Stimulated activated CD4-positive, alpha-beta T cell treated with anti-CD3 and anti-CD28 coated beads, Interleukin-15, amount 100 ng/mL, for 48 hours (primary cell): Measurements from ENCODE around the gene HIP1R.
"Not testable (repeated sequence)": the region's sequence is repeated elsewhere in the genome, so short reads cannot be mapped to it uniquely, and the experiment has no call there.

ENCODE experiments used
- DNase-seq, 2 donors: peaks; one replicate each; pipeline ENCODE4 v3.0.0-alpha.2; 2020; ENCODE audit warnings: low read depth in 2 of 2

Gene HIP1R, protein sequence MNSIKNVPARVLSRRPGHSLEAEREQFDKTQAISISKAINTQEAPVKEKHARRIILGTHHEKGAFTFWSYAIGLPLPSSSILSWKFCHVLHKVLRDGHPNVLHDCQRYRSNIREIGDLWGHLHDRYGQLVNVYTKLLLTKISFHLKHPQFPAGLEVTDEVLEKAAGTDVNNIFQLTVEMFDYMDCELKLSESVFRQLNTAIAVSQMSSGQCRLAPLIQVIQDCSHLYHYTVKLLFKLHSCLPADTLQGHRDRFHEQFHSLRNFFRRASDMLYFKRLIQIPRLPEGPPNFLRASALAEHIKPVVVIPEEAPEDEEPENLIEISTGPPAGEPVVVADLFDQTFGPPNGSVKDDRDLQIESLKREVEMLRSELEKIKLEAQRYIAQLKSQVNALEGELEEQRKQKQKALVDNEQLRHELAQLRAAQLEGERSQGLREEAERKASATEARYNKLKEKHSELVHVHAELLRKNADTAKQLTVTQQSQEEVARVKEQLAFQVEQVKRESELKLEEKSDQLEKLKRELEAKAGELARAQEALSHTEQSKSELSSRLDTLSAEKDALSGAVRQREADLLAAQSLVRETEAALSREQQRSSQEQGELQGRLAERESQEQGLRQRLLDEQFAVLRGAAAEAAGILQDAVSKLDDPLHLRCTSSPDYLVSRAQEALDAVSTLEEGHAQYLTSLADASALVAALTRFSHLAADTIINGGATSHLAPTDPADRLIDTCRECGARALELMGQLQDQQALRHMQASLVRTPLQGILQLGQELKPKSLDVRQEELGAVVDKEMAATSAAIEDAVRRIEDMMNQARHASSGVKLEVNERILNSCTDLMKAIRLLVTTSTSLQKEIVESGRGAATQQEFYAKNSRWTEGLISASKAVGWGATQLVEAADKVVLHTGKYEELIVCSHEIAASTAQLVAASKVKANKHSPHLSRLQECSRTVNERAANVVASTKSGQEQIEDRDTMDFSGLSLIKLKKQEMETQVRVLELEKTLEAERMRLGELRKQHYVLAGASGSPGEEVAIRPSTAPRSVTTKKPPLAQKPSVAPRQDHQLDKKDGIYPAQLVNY

DNA sequence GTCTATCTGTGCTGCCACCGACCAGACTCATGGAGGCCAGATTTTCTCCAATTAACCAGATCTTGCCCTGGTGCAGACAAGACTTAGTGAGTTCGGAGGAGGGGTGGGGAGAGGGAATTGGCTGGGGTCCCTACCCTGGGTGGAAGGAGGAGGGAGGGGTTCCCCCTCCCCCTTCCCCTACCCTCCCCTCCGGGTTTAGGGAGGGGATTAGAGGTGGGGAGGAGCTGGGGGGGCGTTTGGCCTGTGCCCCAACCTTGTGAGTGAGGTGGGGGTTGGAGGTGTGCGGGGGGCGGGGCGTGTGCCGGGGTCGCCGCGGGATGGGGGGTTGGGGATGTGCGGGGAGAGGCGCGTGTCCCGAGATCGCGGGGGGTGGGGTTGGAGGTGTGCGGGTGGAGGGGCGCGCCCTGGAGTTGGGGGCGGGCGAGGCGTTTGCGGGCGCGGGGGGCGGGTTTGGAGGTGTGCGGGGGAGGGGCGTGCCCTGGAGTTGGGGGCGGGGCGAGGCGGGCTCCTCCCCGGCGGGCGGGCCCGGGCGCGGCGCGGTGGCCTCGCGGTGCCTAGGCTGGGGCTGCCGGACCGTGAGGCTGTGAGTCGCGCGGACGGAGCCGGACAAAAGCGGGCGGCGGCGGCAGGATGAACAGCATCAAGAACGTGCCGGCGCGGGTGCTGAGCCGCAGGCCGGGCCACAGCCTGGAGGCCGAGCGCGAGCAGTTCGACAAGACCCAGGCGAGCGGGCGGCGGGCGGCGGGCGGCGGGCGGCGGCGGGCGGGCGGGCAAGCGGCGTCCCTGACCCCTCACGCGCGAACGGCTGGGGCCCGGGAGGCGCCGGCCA is at the start of gene HIP1R:
HIP1R (plus strand) TSS at position 537 of the 829 bp plus-strand sequence; CDS start at position 631, 94 bp downstream.
- peak in 1 of 2 donors; percentile 43 for DNase-seq

DNA sequence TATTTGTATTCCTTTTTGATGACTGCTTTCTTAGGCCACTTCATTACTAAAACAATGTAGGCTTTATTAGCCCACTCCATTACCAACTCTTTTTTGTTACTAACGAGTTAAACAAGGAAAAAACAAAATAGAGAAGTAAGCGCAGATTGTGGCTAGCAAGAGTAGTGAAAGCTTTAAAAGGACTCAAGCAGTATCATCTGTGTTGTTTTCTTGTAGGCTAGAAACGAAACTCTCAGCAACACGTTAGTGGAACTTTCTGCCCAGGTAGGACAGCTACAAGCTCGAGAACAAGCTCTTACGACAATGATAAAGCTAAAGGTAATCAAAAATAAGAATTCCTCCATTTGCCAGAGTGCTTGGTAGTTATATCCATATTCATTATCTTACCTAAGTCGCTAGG is 49.8 kb upstream of the HIP1R start:
- no peak for DNase-seq

DNA sequence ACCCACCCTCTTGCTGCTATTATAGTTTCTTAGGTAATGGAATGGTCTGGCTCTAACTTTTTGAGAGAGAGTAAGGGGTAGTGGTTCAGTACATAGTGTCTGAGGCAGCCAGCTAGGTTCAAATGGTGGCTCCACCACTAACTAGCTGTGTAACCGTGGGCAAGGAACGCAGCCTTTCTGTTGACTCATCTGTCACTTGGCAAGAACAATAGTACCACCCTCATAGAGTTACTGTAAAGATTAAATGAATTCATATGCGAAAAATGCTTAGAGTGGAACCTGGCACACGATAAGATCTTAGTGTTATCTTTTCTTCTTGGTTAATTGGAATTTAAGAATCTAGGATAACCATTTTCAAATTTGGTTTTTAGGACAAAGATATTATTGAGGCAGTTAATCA is 46.9 kb upstream of the HIP1R start:
- DNase-seq = no peak

DNA sequence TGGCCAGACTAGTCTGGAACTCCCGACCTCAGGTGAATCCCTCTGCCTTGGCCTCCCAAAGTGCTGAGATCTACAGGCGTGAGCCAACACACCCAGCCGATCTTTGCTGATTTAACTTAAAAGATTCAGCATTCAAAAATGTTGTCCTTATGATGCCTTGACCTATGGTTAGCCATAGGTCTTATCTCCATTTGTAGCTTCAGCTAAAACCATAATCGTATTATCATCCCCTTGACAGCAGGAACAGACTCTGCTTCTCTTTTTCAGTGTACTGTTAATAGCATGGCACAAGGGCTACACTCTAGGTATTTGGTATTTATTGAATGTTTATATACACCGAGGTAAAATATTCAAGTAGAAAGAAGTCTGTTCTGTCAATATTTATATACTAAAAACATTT is 45.6 kb upstream of the HIP1R start:
- no peak for DNase-seq

DNA sequence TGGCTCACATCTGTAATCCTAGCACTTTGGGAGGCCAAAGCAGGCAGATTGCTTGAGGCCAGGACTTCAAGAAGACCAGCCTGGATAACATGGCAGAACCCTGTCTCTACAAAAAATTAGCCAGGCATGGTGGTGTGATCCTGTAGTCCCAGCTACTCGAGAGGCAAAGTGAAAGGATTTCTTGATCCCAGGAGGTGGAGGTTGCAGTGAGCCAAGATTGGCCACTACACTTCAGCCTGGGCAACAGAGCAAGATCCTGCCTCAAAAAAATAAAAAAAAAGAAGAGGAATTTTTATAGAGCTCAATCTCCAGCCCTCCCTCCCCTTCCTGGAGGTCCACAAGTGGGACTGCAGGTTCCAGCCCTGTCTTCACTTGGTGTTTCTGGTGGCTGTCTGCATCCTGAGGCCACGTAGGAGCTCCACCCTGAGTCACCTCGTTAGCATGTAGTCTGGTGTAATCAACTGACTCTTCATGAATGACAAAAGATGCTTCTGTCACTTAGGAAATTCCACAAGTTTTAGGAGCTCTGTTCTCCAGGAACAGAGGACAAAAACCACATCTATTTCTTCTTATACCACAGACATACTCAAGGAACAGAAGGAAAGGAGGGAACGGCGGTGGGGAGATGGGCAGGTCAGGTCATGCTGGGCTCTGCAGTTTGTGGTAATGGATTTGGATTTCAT is 44.7 kb upstream of the HIP1R start:
- no peak for DNase-seq

DNA sequence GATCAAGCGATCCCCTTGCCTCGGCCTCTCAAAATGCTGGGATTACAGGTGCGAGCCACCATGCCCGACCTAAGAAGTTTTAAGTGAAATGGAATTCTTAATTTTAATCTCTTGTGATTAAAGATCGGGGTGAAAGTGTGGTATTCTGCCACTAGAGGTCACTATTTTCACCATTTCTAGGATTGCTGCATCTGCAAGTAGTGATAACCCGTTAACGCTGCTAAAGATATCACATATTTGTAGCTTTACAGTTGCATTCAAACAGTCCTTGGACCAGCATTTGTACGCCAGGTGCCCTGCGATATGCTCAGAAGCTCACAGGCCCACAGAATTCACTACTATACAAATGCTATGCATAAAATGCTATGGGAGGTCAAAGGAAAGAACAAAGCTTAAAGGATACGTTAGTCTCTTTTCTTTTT is 41.6 kb upstream of the HIP1R start:
- no peak for DNase-seq

DNA sequence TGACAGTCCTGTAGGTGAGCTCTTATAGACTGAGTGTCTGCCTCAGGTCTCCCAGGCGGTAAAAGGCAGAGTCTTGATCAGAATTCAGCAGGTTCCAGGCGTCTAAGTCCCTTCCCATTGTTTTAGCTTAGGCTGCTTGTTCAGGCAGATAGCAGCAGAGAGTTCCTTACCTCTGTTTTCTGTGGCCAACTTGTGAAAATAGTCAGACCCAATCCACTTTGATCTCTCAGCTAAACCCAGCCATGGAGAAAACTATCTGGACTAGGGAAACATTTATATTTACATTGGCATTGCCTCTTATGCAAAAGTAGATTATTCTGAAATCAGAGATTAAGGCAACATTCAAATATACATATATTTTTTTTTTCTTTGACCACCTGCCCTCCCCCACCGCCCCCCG is 39.5 kb upstream of the HIP1R start:
- no peak for DNase-seq

DNA sequence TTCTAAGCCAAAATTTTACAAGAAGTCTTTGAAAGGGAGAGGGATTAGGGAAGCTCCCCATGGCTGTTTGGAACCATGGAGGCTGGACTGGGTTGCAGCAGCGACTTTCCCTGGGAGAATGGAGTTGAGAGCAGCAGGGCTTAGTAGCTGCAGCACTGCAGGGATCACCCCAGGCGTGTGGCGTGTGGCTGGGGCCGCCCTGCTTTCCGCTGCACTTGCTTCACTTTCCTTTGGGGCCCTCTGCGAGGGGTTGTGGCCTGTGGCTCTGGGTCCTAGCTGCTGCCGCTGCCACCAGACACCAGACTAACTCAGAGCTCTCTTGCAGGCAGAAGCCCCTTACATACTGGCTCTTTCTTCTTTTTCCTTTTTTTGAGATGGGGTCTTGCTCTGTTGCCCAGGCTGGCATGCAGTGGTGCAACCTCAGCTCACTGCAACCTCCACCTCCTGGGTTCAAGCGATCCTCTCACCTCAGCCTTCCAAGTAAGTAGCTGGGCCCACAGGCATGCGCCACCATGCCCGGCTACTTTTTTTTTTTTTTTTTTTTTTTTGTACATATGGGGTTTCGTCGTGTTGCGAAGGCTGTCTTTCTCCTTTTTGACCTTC is 35.5 kb upstream of the HIP1R start:
- no peak for DNase-seq

DNA sequence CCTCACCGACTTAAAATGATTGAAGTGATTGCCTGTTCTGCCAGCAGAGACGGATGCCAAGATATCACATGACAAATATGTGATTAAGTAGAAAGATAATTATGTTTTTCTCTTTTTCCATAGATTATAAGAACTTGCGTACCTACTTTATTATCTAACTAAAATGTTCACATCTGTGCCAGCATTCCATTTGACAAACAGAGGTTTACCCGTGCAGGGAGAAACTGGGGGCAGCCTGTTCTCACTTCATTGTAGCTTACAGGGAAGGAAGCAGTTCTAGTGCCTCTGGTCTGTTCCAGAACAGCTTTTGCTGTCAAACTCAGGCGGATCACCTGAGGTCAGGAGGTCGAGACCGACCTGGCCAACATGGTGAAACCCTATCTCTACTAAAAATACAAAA is 31.3 kb upstream of the HIP1R start:
- DNase-seq = no peak

DNA sequence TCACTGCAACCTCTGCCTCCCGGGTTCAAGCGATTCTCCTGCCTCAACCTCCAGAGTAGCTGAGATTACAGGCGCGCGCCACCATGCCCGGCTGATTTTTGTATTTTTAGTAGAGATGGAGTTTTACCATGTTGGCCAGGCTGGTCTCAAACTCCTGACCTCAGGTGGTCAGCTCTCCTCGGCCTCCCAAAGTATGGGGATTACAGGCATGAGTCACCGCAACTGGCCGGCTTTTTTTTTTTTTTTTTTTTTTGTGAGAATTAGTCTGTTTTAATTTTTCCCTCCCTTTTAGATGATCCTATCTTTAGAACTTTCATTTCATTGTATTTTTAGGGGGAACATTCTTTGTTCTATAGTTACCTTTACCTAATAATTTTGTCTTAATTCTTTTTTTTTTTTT is 30.3 kb upstream of the HIP1R start:
- DNase-seq = not testable (repeated sequence)

DNA sequence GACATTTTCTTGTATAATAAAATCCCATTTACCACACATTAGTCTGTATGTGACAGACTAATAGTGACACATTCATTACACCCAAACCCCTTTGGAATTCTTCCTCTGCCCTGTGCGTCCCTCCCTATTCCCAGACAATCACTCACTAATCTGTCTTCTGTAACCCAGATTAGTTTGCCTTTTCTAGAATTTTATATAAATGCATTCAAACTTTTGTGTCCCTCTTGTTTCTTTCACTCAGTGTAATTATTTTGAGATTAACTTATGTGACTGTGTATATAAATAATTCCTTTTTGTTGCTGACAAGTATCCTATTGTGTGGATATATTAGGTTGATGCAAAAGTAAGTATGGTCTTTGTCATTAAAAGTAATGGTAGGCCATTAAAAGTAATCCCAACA is 27.6 kb upstream of the HIP1R start:
- DNase-seq = no peak

DNA sequence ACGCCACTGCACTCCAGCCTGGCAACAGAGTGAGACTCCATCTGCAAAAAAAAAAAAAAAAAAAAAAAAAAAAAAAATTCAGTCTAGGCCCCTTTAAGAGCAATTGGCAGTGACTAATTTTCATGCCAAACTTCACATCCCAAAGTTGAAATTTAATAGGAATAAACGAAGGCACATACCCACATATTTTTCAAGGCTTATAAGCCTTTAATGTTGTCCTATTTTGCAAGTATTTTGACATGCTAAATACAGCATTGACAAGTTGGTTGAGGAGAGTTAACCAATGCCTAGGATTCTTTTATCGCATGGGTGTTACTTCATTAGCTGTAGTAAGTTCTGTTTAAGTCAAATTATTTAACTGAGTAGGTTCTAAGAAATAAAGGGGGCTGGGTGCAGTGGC is 23.5 kb upstream of the HIP1R start:
- no peak for DNase-seq

DNA sequence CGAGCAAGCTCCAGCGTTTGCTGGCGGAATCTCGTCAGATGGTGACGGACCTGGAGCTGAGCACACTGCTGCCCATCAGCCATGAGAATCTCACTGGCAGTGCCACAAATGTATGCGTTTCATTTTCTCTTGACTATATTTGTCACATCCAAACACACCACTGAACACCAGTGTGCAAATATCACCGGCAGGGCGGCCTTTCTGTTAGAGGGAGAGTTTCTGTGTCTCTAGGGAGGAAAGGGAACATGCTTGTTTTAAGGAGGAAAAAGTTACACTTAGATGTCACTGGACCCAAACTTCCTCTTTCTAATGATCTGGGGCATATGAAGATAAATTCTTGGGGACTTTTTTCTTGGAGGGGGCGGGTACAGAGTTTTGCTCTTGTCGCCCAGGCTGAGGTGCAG is 21.9 kb upstream of the HIP1R start:
- no peak for DNase-seq

DNA sequence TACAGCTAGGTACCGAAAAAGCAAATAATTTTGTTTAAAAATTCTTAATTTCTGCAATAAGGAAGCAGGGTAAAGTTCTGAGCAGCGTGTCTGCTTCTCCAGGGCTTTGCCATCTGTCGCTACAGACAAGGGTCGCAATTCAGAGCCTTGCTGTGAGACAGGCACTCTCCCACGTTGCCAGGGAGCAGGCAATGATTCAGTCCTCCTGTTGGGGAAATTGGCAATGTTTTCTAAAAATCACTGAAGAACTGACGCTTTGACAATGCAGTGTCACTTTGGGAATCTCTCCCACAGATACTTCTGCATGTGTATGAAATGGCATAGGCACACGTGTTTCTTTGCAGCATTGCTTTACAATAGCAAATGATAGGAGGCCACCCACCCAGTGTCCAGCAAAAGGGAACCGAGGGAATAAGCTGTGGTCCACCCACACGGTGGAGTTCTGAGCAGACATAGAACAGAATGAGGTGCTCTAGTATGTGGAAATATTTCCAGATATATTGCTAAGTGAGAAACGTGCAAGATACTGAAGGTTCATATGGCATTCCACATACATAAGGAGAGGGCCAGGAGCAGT is 16.0 kb upstream of the HIP1R start:
- no peak for DNase-seq

DNA sequence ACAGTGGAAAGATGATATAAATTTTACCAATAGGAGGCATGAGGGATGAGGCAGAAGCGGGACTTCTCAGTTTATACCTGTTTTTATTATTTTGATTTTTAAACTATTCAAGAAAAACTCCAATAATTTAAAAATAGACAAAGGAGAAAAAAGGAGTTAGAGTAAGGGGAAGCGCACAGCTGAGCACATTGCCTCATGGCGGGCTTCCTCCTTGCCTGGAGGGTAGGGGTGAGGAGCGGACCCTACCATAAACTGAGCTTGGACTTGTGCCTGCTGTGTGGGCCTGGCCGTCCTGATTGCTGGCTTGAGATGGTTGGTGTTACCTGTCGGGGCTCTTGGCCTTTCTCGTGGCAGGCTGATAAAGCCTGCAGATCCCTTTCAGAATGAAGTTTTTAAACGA is 15.1 kb upstream of the HIP1R start:
- no peak for DNase-seq

DNA sequence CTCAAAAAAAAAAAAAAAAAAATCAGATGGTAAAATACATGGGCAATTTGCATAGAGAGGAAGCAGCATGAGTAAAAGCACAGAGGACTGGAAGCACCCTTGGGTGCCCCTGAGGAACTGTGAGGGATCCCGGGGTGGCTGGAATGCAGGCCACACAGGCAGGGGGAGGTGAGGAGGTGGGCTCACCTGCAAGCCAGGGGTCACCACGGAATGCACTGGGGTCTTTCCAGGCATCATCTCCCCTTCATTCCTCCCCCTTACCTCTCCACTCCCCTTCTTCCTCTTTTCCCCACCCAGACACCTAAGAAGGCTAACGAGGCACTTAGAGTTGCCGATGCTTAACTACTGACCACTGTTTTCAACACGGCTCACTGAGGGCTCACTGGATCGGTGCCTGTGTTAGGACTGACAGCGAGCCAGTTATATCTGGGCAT is 14.4 kb upstream of the HIP1R start:
- DNase-seq = no peak

DNA sequence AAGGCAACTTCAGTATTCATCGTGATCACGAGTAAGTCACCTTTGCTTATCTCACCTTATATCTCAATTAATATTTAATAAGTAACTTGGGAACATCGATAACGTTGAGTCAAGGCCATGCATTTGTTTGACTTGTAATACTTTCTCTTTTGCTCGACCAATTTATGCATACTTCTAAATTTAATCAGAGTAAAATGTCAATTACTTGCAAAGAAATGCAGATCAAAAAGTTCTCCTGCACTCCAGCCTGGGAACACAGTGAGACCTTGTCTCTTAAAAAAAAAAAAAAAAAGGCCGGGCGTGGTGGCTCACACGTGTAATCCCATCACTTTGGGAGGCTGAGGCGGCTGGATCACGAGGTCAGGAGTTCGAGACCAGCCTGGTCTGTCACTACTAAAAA is 11.8 kb upstream of the HIP1R start:
- no peak for DNase-seq

DNA sequence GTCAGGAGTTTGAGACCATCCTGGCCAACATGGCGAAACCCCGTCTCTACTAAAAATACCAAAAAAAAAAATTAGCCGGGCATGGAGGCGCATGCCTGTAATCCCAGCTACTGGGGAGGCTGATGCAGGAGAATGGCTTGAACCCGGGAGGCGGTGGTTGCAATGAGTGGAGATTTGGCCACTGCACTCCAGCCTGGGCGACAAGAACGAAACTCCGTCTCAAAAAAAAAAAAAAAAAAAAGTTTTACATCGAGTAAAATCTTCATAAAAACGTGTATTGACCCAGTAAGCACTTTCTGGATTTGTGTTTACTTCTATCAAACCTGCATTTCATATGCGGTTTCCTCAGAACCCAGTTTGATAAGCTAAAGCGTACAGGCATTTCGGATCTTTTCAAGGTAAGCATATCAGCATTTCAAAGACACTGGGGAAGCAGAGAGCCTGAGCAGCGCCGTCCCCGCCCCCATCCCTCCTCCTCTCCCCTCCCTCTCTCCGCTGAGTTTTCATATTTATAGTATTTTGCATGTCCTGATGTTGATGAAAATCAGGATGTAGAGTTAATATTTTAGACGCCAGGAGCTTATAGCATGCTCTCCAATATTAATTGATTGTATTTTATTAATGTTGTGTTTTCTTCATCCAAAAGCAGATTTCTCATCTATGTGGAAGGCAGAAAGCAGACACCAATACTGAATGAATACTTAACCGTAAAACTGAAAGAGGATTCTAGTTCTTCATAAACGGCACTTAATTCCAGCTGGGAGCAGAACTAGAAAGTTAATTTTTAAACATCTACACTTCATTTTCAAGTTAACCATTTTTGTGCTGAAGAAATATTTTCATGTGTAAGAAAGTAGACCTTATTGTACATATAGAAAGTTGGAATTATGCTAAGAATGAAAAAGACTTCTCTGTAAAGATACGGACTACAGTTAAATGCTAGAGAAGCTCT is 9.2 kb upstream of the HIP1R start:
- no peak for DNase-seq

DNA sequence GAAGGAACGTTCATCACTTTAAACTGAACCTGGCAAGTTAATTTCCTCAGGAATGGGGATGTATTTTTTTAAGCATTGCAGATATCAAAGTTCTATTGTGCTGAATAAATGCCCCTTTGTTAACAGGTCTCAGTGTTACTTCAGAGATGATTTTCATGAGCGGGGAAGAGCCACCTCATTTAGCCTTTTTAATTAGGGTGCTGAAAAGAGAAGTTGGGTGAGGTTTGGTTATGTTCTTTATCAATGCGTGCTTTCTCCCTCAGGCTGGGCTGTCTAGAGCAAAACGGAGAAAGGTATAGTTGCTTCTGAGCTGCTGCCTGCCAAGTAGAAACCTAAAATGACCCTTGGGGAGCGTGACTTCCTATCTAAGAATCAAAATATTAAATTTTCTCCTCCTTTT is 8.0 kb upstream of the HIP1R start:
- DNase-seq = no peak
